Measurements from ENCODE around the gene KCNJ14.

DNA sequence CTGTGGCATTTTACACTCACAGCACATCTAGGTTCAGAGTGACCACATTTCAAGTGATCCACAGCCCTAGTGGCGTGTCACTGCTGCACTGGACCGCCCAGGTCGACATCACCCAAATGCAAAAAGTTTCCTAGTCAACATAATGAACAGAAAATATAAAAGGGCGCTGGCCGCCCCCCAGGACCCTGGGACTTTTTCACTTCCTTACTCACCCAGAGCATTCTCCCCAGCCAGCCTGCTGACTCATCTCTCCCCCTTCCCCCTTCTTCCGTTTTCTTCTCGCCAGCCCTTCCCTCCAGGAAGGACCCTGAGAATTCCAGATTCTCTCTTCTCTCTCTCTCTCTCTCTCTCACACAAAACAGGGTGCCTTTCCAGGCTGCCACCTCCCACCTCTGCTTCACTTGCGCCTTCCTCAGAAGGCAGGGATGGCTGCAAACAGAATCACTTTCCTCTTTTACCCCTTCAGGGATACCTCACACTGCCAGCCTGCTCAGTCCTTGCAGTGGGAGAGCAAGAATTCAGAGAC lies 30.6 kb upstream of the KCNJ14 start:
- TF ChIP-seq EZH2phosphoT487 (IDR thresholded peaks at IDR 0.05; ENCODE audit: insufficient read depth, low read depth) (no peak), EZH2 (IDR thresholded peaks at IDR 0.05; ENCODE audit: insufficient read depth, poor library complexity, severe bottlenecking) (no peak)
